Activated naive CD4-positive, alpha-beta T cell treated with anti-CD3 and anti-CD28 coated beads, Interleukin-2, amount 50 U/mL, for 72 hours (primary cell): Measurements from ENCODE around the gene ACTR10. TPM values are rescaled to one million over a fixed set of nuclear protein-coding genes. Genes with fewer than 3 reads are reported as not detected.
"Not testable (repeated sequence)": the region's sequence is repeated elsewhere in the genome, so short reads cannot be mapped to it uniquely, and the experiment has no call there.

Source experiments
- ATAC-seq, 2 donors: fragments of 150-1000 bp; cut with Tn5 transposase; 2 replicates each; pipeline ENCODE4 v1.10.0; 2021; ENCODE audit warnings: mild to moderate bottlenecking in 2 of 2, moderate library complexity in 2 of 2
- DNase-seq, 2 donors: peaks; one replicate each; pipeline ENCODE4 v3.0.0; 2021 to 2022; ENCODE audit warnings: low spot score in 2 of 2
- H3K27ac Mint-ChIP-seq, 2 donors: one replicate each; pipeline ENCODE4 v1.8.0; 2022; ENCODE audit warnings: mild to moderate bottlenecking in 2 of 2, mixed read lengths in 2 of 2
- H3K36me3 Mint-ChIP-seq, 2 donors: one replicate each; pipeline ENCODE4 v1.8.0; 2022; ENCODE audit warnings: mixed read lengths in 2 of 2
- H3K9me3 Mint-ChIP-seq, 2 donors: one replicate each; pipeline ENCODE4 v1.8.0; 2022; ENCODE audit warnings: mixed read lengths in 2 of 2
- total RNA-seq, 2 donors: library from RNA; stranded (reverse); gene quantifications; one replicate each; pipeline ENCODE4 v1.2.3, GENCODE V29; 2022

Gene ACTR10
- total RNA-seq, 2 donors from 2014 or later, result 22.4 to 37.4 TPM

- H3K27ac Mint-ChIP-seq, result peak overlapping the region in 1 of 2 donors; percentile 65
- not testable (repeated sequence) for ATAC-seq, DNase-seq, H3K9me3 Mint-ChIP-seq
- H3K36me3 Mint-ChIP-seq, result peaks cover 4 to 22% of the 10 kb centered on the region in 2 donors
Measured at GRCh38 chr14:58262005-58262404, 62.1 kb downstream of the ACTR10 start.

- ATAC-seq, result no peak
- Mint-ChIP-seq H3K36me3 (peaks cover 4 to 24% of the 10 kb centered on the region in 2 donors), H3K27ac (peak overlapping the region in 1 of 2 donors; percentile 44), H3K9me3 (no peaks in the 10 kb centered on the region)
- no peak for DNase-seq
Measured at GRCh38 chr14:58265401-58265800, 65.5 kb downstream of the ACTR10 start.

GRCh38 chr14:58270628-58271027 lies 70.7 kb downstream of the ACTR10 start:
- DNase-seq (no peak), ATAC-seq (peak; percentile 40 to 59)
- no peaks in the 10 kb centered on the region for H3K9me3 Mint-ChIP-seq
- H3K36me3 Mint-ChIP-seq, result peaks cover 11 to 25% of the 10 kb centered on the region in 2 donors
- H3K27ac Mint-ChIP-seq, result peak overlapping the region in 1 of 2 donors; percentile 65

GRCh38 chr14:58272588-58273372 lies 72.8 kb downstream of the ACTR10 start:
- Mint-ChIP-seq H3K27ac (no peak overlapping the region), H3K36me3 (peaks cover 7 to 25% of the 10 kb centered on the region in 2 donors), H3K9me3 (no peaks in the 10 kb centered on the region)
- ATAC-seq (no peak), DNase-seq (no peak)

GRCh38 chr14:58274881-58275280 lies 74.9 kb downstream of the ACTR10 start:
- DNase-seq (no peak), ATAC-seq (no peak)
- peaks cover 7 to 34% of the 10 kb centered on the region in 2 donors for H3K36me3 Mint-ChIP-seq
- peak overlapping the region; percentile 74 to 94 for H3K27ac Mint-ChIP-seq
- no peaks in the 10 kb centered on the region for H3K9me3 Mint-ChIP-seq

- no peak for DNase-seq
- Mint-ChIP-seq H3K36me3 (peaks cover 7 to 36% of the 10 kb centered on the region in 2 donors), H3K27ac (peak overlapping the region; percentile 74 to 94), H3K9me3 (no peaks in the 10 kb centered on the region)
- ATAC-seq, result peak in 1 of 2 donors; percentile 60
Measured at GRCh38 chr14:58275527-58276190, 75.7 kb downstream of the ACTR10 start.

GRCh38 chr14:58276208-58276607 lies 76.3 kb downstream of the ACTR10 start:
- H3K36me3 Mint-ChIP-seq, result peaks cover 11 to 42% of the 10 kb centered on the region in 2 donors
- H3K9me3 Mint-ChIP-seq, result no peaks in the 10 kb centered on the region
- DNase-seq (no peak), ATAC-seq (peak; percentile 39 to 48)
- H3K27ac Mint-ChIP-seq, result peak overlapping the region in 1 of 2 donors; percentile 74

GRCh38 chr14:58278177-58278576 lies 78.2 kb downstream of the ACTR10 start:
- ATAC-seq, result no peak
- Mint-ChIP-seq H3K9me3 (no peaks in the 10 kb centered on the region), H3K36me3 (peaks cover 11 to 45% of the 10 kb centered on the region in 2 donors)

GRCh38 chr14:58280954-58281787 lies 81.2 kb downstream of the ACTR10 start:
- H3K27ac Mint-ChIP-seq, result peak overlapping the region; percentile 88 to 99
- H3K9me3 Mint-ChIP-seq, result no peaks in the 10 kb centered on the region
- DNase-seq, result peak in 1 of 2 donors; percentile 30
- peaks cover 13 to 56% of the 10 kb centered on the region in 2 donors for H3K36me3 Mint-ChIP-seq
- ATAC-seq, result peak; percentile 87 to 90

More at GRCh38 chr14:58278177-58278576, 78.2 kb downstream of the ACTR10 start:
- no peak overlapping the region for H3K27ac Mint-ChIP-seq
- DNase-seq, result no peak

GRCh38 chr14:58281969-58282368 lies 82.0 kb downstream of the ACTR10 start:
- ATAC-seq (peak in 1 of 2 donors; percentile 21), DNase-seq (no peak)
- H3K9me3 Mint-ChIP-seq, result no peaks in the 10 kb centered on the region
- H3K27ac Mint-ChIP-seq, result peak overlapping the region; percentile 88 to 99
- peaks cover 13 to 56% of the 10 kb centered on the region in 2 donors for H3K36me3 Mint-ChIP-seq

- H3K36me3 Mint-ChIP-seq, result peaks cover 19 to 56% of the 10 kb centered on the region in 2 donors
- H3K9me3 Mint-ChIP-seq, result no peaks in the 10 kb centered on the region
- ATAC-seq (no peak), DNase-seq (no peak)
- H3K27ac Mint-ChIP-seq, result peak overlapping the region in 1 of 2 donors; percentile 19
Measured at GRCh38 chr14:58282925-58283593, 83.1 kb downstream of the ACTR10 start.

- DNase-seq (no peak), ATAC-seq (no peak)
- peaks cover 25 to 61% of the 10 kb centered on the region in 2 donors for H3K36me3 Mint-ChIP-seq
- H3K9me3 Mint-ChIP-seq, result no peaks in the 10 kb centered on the region
- no peak overlapping the region for H3K27ac Mint-ChIP-seq
Measured at GRCh38 chr14:58283730-58284129, 83.8 kb downstream of the ACTR10 start.

- no peak for DNase-seq
- ATAC-seq, result no peak
- Mint-ChIP-seq H3K36me3 (peaks cover 31 to 57% of the 10 kb centered on the region in 2 donors), H3K9me3 (no peaks in the 10 kb centered on the region), H3K27ac (peak overlapping the region in 1 of 2 donors; percentile 17)
Measured at GRCh38 chr14:58285132-58285531, 85.2 kb downstream of the ACTR10 start.
